GM19455 (cell line): Measurements from ENCODE around the gene WFDC9.
"Not testable (repeated sequence)": the region's sequence is repeated elsewhere in the genome, so short reads cannot be mapped to it uniquely, and the experiment has no call there.

Source experiments
- ATAC-seq: cut with Tn5 transposase; IDR thresholded peaks from one replicate; pipeline ENCODE4 v1.9.1; 2021; ENCODE audit not compliant: unreplicated experiment

WFDC9 gene

DNA sequence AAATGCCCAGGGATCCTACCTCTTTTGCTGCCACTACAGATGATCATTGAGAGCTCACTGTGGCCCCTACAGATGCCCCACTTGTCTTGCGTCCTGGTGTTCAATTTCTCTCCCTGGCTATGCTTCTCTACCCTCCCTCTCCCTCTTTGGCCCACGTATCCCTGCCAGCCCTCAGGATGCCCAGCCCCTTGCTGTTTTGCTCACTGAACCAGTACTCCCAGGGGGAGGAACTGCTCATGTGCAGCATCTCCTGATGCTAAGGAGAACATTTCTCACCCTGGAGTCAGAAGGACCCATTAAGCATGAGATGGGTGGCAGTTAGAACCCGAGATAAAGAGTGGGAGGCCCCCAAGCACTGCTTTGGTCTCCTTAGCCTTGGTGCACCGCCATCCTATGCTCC is at the start of gene WFDC9:
Gene WFDC9 (minus strand): TSS at position 101 of the 400 bp plus-strand sequence. CDS start 21,103 bp downstream, outside the sequence.
- ATAC-seq = no peak

DNA sequence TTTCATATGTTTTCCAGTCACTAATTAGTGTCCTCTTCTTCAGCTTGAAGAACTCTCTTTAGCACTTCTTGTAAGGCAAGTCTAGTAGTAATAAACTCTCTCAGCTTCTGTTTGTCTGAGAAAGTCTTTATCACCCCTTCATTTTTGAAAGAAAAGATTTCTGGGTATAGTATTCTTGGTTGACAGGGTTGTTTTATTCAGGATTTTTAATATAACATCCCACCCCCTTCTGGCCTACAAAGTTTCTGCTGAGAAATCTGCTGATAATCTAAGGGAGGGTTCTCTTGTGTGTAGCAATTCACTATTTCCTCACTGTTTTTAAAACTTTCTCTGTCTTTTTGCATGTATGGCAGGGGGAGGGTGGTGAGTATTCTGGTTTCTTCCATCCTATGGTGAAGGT is 48.6 kb upstream of the WFDC9 start:
- ATAC-seq = no peak

DNA sequence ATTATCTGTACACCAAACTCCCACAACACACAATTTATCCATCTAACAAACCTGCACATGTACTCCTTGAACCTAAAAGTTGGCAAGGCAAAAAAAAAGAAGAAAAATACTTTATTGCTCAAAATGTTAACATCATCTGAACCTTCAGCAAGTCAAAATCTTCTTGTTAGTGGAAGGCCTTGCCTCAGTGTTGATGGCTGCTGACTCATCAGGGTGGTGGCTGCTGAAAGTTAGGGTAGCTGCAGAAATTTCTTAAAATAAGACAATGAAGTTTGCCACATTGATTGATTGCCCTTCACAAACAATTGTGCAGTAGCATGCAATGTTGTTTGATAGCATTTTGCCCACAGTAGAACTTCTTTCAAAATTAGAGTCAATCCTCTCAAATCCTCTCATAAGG is 41.7 kb upstream of the WFDC9 start:
- no peak for ATAC-seq

DNA sequence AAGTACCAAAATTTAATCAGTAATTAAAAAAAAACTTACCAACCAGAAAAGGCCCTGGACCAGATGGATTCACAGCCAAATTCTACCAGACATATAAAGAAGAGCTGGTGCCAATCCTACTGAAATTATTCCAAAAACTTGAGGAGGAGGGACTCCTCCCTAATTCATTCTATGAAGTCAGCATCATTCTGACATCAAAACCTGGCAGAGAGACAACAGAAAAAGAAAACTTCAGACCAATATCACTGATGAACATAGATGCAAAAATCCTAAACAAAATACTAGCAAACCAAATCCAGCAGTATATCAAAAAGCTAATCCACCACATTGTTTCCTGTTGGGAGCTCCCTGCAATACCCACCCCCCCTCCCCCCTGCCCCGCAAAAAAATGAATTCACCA is 39.1 kb upstream of the WFDC9 start, which contains the start of gene WFDC11:
Gene WFDC11 (minus strand): TSS at position 101 of the 400 bp plus-strand sequence. CDS start 19,639 bp downstream, outside the sequence.
- no peak for ATAC-seq

DNA sequence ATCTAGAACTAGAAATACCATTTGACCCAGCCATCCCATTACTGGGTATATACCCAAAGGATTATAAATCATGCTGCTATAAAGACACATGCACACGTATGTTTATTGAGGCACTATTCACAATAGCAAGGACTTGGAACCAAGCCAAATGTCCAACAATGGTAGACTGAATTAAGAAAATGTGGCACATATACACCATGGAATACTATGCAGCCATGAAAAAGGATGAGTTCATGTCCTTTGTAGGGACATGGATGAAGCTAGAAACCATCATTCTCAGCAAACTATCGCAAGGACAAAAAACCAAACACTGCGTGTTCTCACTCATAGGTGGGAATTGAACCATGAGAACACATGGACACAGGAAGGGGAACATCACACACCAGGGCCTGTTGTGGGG is 26.0 kb upstream of the WFDC9 start:
- not testable (repeated sequence) for ATAC-seq

DNA sequence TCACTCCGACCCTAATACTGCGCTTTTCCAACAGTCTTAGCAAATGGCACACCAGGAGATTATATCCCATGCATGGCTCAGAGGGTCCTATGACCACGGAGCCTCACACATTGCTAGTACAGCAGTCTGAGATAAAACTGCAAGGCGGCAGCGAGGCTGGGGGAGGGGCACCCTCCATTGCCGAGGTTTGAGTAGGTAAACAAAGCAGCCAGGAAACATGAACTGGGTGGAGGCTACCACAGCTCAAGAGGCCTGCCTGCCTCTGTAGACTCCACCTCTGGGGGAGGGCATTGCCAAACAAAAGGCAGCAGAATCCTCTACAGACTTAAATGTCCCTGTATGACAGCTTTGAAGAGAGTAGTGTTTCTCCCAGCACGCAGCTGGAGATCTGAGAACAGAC is 20.6 kb upstream of the WFDC9 start:
- not testable (repeated sequence) for ATAC-seq

DNA sequence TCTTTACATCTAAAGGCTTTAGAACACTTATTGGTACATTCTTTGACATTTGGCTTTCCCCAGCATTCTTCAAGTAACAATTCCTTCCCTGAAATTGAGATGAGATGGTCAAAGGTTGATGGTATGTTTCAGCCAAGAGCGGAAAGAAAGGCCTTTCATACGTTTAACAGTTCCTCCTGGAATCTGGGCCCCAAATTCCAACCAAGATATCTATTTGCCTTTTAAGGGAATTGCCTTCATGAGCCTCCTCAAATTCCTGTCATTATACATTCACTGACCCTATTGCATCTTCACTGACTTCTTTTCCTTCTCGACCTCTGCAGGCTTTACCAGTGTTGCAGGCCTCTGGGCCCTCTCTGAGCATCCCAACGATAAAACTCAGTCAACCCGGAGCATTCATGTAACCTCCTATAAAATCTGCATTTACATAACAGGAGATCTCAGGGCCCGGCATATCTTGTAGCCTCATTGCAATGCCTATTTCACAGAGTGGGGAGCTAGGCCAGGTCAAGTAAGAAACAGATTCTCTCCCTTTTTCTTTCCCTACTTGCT is 18.3 kb upstream of the WFDC9 start:
- ATAC-seq = no peak

DNA sequence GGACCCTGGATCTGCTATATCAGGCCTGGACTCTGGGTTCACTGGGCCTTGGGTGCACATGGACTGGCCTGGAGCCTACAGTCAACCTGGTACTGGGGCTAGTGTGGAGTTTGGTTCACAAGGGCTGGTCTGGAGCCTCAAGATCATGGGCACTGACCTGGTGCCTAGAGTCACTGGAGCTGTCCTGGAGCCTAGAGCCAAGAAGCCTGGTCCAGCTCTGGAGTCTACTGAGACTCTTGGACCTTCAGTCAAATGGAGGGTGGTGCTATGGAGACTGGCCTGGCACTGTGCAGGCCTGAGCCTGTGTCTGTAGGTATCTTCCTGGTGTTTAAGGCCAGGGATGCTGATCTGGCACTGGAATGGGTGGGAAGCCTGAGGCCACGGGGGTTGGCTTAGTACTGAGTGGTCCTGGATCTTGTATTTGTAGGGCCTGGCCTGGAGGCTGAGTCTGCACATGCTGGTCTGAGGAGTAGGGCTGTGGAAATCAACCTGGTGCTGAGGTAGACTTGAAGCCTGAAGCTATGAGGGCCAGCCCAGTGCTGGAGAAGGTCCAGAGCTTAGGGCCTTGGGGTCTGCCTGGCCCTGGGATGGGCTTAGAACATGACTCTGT is 16.5 kb upstream of the WFDC9 start:
- ATAC-seq = no peak

DNA sequence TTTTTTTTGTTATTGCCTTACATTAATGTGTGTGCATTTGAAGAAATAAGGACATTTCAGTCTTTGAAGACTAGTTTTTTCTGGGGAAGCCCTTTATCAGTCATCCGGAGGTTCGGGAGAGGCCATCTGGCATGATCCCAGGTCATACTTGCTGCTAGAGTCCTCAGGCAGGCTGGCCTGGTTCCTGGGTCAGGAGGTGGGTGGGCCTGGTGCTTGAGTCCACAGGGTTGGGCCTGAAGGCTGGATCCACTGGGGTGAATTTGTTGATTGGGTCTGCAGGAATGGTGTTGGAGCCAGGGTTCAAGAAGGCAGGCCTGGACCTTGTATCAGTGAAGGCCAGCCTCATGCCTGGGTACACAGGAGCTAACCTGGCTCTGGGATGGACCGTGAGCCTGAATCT is 15.8 kb upstream of the WFDC9 start:
- ATAC-seq = no peak

DNA sequence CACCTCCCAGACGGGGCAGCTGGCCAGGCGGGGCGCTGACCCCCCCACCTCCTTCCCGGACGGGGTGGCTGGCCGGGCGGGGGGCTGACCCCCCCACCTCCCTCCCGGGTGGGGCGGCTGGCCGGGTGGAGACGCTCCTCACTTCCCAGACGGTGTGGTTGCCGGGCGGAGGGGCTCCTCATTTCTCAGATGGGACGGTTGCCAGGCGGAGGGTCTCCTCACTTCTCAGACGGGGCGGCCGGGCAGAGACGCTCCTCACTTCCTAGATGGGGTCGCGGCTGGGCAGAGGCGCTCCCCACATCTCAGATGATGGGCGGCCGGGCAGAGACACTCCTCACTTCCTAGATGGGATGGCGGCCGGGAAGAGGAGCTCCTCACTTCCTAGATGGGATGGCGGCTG is 14.8 kb upstream of the WFDC9 start:
- ATAC-seq = not testable (repeated sequence)

DNA sequence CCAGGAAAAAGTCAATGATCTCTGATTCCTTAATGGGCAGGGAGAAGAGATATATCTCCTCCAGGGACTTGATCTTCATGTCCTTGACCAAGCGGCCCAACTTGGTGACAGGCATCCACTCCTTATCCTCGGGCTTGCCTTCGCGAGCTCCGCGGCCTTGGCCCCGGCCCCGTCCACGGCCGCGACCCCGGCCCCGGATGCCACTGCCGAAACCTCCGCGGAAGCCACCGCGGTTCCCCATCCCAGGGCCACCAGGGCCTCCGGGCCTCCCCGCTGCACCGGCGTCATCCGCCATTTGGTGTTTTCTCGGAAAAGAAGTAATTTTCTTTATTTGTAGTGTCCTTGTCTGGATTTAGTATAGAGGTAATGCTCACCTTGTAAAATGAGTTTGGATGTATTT is 10.0 kb upstream of the WFDC9 start:
- not testable (repeated sequence) for ATAC-seq

DNA sequence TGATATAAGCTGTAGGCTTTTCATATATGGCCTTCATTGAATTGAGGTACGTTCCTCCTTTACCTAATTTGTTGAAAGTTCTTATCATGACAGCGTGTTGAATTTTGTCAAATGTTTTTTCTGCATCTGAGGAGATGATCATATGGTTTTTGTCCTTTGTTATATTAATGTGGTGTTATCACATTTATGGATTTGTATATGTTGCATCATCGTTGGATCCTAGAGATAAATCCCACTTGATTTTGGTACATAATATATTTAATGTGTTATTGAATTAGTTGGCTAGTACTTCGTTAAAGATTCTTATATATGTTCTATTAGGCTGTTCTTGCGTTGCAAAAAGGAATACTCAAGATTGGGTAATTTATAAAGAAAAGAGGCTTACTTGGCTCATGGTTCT is 8.6 kb upstream of the WFDC9 start:
- ATAC-seq = no peak

DNA sequence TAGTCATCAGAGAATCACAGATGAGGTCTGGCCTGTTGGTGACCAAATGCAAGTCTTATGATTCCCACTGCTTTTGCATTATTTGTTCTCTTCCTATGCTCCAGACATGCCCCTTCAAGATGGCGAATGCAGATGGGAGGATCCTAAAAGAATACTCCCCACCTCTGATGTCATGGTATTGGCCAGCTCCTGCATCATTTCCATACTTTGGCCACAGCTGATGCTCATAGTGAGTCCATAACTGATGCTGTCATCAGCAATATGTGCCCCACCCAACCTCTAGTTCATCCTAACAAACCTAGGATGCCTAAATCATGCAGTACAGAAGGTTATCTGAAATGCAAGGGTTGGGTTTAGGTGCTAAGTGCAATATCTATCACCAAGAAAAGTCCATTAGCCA is 5.4 kb upstream of the WFDC9 start:
- ATAC-seq = no peak

DNA sequence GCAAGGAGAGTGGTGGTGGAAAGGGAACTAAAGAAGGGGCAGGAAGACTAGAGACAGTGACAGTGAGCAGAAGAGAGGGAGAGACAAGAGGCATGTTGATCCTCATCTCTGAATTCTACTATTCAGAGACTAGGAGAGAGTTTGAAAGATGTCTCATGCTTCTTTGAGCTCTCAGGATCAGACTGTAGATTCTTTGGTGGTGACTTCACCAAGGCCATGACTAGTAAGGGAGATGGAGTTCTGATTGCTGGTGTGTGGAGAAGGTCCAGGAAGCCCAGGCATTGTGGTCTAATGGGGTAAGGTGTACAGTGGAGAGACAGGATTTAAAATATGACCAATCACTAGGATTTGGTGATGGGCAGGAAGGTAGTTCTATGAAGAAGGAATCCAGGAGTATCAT is 713 bp downstream of the WFDC9 start:
- ATAC-seq = no peak

DNA sequence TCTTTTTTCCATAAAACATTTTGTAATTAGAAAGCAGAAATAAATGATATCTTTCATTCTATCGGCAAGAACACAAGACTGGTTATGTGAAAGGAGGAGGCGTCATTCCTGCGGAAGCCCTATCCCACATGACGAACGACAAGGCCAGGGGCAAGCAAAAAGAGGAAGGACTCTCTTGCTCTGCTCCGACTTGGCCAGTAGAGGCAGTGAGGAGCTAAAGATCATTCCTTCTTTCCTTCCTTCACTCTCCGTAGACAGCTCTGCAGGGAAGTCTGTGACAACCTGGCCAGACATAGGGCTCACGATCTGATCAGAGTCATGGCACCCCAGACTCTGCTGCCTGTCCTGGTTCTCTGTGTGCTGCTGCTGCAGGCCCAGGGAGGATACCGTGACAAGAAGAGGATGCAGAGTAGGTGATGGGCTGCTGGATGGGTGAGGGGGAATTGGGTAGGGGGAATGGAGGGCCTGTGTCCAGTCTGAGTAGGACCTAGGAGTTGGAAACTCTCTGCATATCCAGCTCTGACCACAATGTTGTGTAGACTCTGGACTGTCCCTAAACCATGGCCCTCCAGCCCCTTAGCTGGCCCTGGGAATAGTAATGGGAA is 1.5 kb downstream of the WFDC9 start, which contains the start of gene WFDC10A:
Gene WFDC10A (plus strand): TSS at position 244 of the 605 bp plus-strand sequence. CDS start 75 bp downstream, at position 319.
- no peak for ATAC-seq

DNA sequence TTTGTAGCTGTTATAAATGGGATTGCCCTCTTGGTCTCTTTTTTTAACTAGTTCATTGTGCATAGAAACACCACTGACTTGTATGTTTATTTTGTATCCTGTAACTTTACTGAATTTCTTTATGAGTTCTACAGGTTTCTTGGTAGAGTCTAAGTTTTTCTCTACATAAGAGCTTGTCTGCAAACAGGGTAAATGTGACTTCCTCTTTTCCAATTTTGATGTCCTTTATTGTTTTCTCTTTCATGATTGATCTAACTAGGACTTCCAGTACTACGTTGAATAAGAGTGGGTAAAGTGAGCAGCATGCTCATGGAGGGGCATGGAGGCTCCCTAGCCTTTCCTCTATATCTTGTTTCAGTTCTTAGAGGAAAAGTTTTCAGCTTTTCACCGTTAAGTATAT is 4.5 kb downstream of the WFDC9 start:
- no peak for ATAC-seq

DNA sequence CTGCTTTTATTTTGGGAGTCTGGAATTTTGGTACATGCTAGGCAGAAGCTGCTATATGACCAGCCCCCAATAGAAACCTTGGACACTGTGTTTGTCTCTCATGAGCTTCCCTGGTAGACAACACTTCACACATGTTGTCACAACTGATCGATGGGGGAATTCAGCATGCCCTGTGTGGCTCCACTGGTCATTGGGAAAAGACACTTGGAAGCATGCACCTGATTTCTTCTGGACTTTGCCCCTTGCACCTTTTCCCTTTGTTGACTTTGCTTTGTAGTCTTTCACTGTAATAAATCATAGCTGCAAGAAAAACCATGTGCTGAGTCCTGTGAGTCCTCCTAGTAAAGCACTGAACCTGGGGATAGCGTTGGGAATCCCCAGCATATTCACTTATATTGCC is 9.5 kb downstream of the WFDC9 start:
- ATAC-seq = no peak

DNA sequence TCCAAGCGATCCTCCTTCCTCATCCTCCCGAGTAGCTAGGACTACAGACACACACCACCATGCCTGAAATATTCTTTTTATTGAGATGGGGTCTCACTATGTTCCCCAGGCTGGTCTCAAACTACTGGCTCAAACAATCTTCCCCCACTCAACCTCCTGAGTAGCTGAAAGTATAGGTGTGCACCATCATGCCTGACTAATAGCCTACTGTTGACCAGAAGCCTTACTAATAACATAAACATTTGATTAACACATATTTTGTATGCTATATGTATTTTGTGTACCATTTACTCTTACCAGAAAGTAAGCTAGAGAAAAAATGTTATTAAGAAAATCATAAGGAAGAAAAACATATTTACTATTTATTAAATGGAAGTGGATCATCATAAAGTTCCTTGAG is 13.5 kb downstream of the WFDC9 start:
- no peak for ATAC-seq

DNA sequence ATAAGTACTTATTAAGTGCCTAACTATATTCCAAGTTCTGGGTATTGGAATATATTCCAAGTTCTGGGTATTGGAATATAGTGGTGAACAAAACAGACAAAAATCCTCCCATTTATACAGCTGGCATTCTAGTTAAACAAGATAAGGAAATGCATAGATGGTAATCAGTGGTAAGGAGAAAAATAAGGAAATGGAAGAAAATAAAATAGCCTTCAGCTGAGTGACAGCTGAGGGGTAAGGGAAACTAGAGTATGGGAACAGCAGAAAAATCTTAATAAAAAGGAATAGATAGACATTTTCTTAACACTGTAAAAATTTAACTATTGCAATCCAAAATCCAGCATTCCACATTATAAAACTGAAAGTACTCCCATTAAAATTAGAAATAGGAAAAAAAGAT is 18.8 kb downstream of the WFDC9 start:
- ATAC-seq = no peak

DNA sequence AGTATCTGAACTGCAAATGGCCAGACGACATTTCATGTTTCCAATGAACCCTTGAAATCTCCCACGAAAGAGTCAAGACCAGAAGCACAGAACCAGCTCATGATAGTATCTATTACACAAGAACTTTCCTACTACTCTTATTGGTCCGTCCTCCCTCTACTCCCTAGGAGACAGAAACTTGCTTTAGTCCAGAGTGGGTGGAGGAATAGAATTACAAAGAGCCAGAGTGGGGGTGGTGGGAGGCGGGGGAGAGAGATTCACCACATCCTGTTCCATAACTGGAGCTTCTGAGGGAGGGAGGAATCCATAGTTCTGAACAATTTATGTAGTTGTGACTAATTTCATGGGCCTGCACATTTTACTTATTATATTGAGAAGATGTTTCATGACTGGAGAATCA is 20.0 kb downstream of the WFDC9 start:
- ATAC-seq = no peak

DNA sequence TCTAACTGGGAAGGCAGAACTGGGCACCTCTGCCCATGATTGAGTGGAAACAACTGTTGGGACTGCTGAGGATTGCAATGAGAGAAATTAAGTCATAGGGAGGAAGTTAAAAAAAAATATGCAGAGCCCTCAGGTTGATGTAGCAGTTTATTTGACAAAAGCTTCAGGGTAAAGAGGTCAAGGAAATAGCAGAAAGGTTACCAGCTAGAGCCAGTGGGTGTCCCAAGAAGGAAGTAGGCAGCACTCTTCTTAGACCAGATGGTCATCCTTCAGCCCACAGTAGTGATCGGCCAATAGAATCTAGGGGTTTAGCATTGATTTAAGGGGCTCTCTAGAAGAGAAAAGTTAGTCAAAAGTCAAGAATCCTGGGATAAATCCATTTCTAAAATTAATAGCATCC is 23.3 kb downstream of the WFDC9 start:
- ATAC-seq = no peak

DNA sequence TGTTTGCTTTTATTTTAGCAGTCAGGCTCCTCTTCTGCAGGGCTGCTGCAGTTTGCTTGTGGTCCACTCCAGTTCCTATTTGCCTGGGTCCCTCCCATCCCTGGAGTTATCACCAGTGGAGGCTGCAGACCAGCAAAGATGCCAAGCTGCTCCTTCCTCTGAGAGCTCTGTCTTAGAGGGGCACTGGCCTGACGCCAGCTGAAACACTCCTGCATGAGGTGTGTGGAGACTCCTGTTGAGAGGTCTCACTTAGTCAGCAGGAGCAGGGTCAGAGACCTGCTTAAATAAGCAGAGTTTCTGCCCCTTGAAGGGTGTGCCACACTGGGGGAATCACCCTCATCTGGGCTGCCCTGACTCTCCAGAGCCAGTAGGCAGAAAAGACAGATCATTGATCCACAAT is 35.8 kb downstream of the WFDC9 start:
- ATAC-seq = no peak

DNA sequence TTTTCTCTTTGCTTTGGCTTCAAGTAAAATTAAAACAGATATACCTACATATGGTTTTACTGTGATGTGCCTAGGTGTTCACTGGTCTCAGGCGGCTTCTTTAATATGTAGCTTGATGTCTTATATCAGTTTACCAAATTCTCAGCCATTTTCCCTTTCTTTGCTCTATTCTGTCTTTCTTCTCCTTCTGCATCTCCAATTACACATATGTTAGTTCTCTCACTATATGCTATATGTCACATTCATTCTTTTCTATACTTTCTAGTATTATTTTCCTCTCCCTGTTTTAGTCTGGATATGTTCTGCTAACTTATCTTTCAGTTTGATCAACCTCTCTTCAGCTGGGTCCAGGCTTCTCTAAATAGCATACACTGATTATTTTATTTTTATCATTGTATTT is 37.6 kb downstream of the WFDC9 start:
- ATAC-seq = no peak
